ENCODE data around the gene CFAP53.

CFAP53 gene

DNA sequence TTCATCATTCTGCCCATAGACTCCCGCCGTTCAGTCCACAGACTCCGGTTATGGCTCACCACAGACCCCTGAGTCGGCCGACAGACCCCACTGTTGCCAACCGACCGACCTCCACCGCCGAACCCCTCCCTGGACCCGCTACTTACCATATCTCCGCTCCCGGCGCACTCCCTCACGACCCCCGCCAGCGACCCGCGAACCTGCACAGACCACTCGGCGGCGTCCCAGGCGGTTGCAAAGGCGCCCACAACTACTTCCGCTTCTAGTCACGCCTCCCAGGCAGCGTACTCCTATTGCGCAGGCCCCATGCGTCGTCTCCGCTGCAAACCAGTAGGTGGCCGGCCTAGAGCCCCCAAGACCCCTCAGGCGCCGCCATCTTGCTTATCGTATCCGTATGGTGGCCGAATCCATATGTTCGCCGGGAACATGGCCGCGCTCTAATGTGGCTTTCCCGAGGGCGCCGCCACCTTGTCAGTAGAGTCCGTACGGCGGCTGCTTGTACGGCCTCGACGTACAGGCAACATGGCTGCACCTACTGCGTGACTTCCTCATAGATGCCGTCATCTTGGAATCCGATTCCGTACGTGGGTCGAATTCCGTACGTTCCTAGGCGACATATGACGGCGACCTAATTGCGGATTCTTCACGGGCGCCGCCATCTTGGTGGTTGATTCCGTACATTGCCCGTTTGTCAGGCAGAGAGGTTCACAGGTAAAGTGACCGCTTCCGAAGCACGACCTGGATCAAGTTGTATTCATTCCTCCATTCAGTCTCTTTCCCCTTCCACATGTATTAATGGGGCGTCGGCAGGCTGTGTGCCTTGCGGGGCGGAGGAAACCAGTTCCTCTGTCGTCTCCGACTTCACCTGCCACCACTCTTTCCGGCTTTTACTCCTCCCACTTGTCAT, 21.4 kb upstream of the CFAP53 start, which contains the start of gene CXXC1:
TSS of gene CXXC1 (minus strand) at position 252 of the 907 bp plus-strand sequence. CDS start at position 149, 103 bp downstream.
- peak; percentile 99 for DNase-seq

DNA sequence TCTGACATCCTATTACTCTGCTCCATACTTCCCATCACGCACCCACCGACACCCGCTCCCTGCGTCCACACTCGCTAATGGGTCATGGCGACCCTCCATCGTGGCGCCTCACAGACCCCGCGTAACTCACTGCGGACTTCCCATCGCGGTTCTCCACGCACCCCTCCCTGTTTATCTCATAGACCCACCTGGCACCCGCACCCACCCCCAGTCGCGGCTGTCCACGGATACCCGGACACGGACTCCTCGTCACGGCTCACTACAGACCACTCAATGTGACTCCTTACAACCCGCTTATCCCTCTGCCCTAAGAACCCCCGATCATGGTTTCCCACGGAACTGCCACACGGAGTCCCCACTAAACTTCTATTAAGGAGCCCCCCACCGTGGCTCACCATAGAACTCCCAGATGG, 20.7 kb upstream of the CFAP53 start:
- DNase-seq = no peak

DNA sequence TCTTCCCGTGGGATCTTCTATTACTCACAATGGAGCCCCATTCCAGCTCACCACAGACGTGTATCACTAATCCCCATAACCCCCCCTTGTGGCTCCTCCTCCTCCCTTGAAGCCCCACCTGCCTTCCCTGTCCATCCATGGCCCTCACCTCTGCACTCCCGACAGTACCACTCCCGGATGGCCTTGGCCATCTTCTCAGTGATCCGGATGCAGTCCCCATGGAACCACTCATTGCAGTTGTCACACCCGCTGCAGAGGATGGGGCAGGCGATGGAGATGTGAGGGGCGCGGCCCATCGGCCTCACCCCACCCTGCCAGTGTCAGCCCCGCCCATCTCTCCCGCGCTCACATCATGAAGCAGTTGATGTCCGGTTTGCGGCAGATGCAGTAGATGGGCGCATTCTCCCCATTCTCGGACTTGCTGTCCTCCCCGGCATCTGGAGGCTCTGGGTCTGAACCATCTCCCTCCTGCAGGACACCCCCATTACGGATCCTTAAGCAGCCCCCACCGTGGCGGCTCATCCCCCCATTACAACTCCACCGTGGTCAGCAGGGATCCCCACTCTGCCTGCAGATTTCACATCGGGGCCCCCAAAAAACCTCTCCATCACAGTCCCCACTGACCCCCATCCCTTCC, 20.2 kb upstream of the CFAP53 start:
- peak; percentile 20 for DNase-seq

DNA sequence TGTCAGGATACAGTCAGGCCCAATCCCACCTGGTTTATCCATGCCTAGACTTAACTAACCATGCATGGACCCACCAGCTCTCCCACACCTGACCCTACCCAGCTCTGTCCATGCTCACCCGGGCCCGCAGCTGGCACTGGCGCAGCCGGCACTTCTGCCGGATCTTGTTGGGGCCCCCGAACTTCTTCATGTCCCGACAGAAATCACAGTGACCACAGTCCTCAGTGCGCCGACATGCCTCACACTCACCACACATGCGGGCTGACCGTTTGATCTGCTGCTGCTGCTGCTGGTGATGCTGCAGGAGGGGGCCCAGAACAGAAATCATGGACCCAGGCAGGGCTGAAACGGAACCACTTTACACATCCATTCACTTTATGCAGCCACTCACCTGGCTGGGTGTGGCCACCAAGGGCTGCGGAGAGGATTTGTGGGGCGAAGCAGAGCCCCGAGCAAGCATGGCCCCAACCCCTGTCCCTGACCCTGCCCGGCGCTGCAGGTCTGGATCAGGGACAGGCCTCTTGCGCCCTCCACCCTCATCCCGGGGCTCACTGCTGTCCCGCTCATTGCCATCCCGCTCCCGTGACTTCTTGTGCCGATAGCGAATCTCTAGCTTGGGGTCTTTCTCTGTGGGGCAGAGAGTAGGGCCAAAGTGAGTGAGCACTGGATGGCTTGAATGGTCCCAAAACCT, 19.5 kb upstream of the CFAP53 start:
- DNase-seq = no peak

DNA sequence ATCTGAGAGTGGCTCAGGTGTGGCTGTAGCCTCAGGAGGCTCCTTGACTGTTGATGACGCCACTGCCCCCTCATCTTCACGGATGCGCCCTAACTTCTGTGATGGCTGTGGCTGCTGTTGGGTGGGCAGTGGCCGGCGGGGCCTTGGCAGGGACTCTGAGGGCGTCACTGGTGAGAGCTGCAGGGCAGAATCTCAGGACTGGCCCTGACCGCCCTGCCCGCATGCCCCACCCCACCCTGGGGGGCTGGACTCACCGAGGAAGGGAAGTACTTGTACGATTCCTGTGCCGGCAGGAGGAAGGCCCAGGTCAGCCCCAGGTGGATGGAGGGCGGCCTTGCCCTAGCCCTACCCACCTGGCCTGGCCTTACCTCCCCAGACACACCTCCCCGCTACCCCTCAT, 18.8 kb upstream of the CFAP53 start:
- DNase-seq = no peak

DNA sequence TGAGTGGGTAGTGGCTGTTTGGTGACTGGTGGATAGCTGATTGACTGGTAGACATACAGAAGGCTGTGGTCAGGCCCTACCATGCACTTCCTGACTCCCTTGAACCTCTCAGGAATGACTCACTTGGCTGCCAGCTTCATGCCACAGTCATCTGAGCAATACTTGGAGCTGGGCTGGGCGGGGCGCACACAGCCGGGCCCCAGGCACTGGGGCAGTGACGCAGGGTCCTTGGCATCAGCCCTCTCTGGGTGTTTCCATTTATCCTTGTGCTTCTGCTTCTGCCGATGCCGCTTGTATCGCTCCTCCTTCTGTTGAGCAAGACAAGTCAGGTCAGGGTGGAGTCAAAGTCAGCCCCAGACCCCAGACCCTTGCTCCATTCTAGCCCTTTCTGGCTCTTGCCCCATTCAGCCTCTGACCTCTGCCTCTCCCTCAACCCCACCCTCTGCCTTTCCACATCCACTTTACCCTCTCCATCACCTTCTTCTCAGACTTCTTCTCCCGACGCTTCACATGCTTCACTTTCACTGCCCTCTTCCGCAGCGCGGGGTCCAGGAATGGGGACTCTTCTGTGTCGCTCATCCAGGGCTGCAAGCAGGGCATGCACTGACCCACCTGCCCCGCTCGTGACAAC, 18.1 kb upstream of the CFAP53 start:
- DNase-seq = peak; percentile 70

DNA sequence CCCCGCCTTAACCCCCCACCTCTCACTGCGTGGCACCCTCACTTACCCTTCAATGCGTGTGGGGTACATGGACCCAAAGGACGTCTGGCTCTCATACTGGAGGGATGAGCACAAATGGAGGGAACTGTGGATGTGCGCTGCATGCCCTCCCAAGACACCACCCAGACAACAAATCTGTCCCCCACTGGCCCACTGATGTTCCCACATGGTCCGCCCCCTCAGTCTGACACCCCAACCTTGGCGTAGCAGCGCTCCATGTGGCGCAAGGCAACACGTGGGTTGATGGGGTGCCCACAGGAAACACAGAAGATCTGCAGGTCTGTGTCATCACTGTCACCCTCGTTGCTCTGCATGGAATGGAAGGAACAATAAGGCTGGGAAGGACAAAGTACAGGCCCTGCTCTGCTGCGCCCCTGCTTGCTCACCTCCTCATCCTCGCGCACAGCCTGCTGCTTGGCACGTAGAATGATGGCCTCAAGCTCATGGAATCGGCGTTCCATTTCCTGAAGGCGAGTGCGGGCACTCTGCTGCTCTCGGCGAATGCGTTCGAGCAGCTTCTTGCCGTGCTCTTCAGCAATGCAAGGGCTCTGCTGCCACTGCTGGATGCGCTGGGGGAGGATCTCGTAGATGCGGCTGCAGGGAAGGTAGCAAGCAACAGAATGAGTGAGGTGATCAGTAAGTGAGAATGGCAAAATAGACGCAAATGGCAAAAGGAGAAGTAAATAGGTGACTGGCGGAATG, 17.3 kb upstream of the CFAP53 start:
- DNase-seq = no peak

DNA sequence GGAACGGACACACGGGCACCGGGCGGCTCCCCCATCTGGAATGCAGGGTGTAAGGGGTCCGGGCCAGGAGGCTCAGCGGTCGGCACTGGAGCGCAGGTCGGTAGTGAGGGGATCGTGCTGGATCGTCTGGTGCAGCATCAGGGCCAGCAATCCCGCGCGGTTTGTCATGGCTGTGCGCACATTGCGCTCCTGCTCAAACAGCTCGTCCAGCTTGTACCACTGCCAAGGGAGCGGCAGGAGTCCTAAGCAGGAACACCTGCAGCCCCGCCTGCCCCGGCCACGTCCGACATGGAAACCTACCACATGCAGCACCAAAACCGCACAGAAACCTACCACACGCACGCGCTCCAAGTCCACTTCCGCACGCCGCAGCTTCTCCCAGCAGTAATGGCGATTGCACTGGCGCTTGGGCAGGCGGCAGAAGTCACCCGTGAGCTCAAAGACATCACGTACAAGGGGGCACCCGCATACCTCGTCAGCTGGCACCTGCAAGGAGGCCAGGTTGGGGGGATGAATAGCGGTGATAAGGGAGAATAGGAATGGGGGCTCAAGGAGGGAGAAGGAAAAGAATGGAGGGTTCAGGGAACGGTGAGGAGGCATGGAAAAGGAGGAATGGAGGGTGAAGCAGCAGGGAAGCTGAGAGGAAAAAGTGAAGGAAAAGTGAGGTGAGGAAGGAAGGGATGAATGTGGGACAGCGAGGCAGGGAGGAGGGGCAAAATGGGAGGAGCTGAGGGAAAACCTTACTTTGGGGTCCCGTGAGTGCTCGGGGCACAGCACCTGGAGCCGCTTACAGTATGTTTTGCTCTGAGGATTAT, 16.4 kb upstream of the CFAP53 start:
- no peak for DNase-seq

DNA sequence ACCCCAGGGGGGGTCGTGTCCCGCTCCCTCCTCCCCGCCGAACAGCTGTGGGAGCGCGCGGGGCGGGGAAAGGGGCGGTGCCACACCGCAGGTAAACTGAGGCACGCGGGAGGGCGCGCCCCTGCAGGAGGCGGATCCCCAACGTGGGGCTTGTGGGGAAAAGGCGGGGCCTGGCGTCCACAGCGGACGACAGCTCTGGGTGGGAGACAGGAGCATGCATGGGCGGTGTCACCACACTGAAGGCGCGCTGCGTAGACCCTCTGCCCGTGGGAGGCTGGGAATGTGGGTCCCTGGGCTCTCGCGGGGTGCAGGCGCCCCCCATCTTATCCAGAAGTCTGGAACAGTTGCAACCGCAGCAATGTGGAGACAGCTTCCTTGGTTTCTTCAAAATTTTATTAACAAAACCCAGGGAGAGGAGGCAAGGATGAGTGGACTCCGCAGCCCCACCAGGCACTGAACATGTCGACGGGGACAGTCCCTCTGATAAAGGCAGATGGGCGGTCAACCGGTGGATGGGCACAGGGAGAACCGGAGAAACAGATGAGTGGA, 15.8 kb upstream of the CFAP53 start:
- no peak for DNase-seq

DNA sequence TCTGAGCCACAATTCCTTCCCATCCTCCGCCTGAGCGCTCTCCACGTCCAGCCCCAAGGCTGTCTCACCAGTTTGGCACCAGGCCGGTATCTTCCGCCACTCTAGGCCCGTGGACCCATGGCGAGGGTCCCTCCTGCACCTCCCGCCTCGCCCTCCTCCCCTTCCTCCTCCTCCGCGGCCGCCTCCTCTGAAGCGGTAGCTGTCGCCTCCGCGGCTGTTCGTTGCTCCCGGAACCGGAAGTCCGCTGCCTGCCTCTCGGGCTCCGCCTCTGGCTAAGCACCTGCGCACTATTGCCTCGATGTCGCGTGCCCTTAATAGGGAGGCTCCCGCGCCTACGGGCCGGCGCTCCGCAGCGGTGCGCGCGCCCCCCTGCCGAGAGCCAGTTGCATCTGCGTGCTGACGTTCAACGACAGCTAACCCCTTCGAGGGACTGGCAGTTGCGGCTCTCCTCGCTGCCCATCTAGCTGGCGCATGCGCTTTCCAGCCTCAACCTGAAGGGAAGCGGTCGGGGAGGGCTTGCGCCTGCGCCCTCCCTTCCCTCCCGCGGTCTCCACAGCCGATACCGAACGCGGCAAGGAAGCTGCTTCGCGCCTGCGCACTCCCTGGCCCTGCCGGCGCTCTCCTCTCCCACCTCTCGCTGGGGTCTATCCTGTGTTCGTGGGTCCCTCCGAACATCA, 15.1 kb upstream of the CFAP53 start, which contains the start of gene MBD1:
TSS of gene MBD1 (minus strand) at position 229 of the 677 bp plus-strand sequence. CDS start 1,531 bp downstream, outside the sequence.
- peak; percentile 97 for DNase-seq

DNA sequence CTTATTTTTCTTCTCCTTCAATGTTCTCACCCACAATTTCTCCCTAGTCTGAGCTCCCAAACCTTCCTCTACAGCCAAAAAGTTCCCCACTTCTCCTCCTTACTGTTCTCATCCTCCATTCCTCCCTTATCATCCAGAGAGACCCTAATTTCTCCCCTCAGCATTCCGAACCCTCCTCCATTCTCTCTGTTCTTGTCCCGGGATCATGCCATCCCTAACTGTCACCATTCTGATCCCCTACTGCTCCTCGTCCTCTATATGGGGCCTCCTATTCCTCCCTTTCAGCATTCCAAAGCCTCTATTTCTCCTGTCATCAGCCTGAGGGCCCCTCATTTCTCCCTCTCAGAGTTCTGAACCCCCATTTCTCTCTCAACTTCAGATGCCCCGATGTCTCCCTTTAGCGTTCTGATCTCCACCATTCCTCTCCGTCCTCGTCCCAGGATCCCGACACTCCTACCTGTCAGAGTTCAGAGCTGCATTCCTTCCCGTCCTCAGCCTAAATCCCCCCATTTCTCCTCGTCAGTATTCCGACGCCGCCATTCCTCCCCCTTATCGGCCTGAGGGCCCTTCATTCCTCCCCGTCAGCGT, 14.5 kb upstream of the CFAP53 start:
- no peak for DNase-seq

DNA sequence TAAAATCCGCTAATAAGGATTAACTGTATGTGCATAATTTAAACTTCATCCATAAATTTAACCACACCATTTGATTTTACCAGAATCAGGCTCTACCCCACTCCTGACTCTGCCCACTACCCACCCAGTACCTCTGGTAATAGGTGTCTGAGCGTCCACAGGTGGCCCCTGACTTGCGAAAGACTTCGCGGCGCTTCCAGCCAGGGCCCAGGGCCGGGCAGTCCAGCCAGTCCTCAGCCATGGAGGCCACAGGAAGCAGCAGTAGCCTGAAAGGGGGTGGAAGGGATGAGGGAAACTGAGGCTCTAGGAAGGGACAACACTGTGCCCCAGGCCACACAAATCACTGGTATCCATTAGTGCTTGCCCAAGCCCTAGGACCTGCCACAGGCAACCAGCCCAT, 13.5 kb upstream of the CFAP53 start:
- no peak for DNase-seq

DNA sequence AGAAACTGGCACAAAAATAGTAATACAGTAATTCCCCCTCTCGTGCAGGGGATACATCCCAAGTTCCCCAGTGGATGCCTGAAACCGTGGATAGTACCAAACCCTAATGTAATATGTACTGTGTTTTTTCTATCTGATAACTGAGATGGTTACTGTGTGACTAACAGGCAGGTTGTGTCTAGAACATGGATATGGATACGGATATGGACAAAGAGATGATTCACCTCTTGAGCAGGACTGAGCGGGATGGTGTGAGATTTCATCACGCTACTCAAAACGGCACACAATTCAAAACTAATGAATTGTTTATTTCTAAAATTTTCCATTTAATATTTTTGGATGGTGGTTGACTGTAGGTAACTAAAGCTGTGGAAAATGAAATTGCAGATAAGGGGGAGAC, 11.6 kb upstream of the CFAP53 start:
- no peak for DNase-seq

DNA sequence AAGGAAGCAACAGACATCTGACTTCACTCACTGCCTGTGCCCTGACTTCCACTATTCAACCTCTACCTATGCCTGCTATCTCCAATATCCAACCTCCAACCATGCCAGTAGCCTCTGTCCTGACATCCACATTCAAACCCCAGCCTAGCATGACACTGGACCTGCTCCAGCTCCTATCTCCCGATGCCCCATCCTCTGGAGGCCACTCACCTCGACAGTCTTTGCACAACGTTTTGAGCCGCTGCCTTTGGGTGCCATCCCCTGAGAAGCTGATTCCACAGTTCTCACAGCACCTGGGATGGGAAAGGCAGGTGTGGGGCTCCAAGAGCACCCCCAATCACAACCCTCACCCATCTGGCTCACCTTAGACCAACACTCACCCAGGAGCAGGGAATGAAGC, 10.2 kb upstream of the CFAP53 start:
- no peak for DNase-seq

DNA sequence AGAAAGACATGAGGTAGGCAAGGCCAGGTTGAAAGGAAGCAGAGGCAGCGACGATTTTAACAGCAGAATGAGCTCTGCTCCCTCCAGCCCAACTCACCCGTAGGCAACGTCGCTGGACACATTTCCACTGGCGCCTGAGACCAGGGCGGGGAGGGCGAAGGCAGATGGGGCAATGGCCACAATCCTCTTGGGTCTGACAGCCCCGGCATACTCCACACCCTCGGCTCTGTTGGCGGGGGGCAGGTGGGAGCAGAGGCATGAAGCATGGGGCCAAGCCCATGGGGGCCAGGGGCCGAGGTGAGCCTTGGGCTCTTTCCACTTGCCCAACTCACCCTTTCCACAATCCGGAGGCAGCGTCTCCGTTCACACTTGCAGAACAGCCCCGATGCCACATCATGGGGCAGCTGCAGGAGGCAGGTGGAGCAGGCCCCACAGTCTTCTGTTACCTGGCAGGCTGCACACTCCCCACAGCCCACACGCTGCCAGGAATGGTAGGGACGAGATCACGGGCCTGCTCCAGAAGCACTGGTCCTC, 9.3 kb upstream of the CFAP53 start:
- DNase-seq = no peak

DNA sequence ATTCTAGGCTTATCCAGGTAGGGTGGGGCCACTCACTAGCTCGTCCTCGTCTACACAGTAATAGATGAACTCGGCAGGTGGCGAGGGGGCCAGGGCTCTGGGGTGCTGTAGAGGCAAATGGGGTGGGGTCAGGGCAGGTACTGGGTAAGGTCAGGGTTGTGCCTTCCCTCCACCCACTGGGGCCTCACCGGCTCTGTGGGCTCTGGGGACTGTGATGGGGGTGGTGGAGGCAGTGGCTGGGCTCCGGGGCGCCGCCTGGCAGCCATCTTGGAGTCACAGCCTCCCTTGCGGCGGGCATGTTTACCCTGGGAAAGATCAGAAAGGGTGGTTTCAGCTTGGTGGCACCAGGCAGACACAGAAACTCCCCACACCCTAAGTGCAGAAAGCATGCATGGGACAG, 8.6 kb upstream of the CFAP53 start:
- DNase-seq = no peak

DNA sequence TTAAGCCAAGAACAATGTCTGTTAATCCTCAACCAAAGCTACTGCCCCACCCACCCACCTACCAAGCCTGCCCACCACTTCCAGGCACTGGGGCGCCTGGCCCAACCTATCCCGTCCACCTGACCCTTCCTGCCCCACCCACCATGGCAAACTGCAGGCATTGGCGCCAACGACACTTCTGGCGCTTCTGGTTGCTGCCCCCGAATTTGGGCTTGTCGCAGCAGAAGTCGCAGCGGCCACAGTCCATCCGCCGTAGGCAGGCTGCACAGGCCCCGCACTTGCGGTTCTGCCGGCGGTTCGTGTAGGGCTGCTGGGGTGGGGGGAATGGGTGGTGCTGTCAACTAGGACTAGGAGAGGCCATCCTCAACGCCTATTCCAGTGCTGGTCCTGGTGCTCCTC, 7.7 kb upstream of the CFAP53 start:
- DNase-seq = no peak

DNA sequence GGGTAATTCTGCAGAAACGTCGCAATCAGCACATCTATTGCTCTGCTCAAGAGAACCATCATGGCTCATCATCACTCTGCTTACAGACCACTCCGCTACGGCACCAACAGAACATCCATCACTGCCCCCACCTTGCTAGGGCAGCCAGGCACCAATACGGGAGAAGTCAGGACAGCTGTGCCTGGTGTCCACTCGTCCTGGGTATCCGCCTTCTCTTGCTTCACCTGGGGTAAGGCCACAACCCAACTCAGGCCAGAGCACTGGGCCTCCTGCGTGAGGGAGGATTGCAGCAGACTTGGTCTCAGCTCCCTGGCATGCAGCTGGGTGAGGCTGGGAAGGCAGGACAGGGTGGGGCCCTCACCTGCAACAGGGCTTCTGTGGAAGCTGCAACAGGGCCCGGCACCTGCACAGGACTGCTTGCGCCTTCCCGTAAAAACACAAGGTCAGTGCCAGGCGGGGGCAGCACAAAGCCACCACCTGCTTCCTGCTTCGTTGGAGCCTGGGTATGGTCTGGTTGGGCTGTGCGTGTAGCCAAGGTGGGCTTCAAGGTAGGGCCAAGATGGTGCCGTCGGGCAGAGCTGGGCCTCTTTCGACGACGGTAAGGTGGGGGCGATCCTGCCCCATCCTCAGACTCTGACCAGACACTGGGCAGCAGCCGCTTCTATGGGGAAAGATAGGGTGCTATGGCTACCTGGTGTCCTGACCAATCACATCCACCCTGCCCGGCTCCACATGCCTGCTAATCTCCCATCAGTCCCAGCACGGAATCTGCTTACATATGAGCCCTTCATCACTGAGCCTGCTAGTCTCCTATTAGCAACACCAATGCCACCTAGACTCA, 7.1 kb upstream of the CFAP53 start:
- no peak for DNase-seq

DNA sequence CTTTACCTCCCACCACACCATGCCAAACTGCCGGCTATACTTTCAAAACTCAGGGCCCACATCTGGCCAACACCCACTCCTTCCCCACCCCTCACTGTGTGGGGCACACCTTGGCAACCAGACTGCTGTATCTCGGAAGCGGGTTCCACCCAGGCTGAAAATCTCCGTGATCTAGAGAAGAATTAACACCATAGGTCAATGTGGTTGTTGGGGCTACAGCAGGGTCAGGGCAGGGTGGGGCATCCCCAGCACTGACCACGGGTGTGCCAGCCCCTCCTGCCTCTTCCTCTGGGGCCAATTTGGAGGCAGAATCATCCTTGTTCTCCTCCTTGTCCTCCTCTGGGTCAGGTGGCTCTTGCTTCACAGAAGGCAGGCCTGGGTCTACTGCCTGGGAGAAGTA, 6.3 kb upstream of the CFAP53 start:
- DNase-seq = no peak
